Measurements from ENCODE around the gene WWC2. TPM values are rescaled to one million over a fixed set of nuclear protein-coding genes. Genes with fewer than 3 reads are reported as not detected.

WWC2 gene
- total RNA-seq, 1 donor from 2014 or later, result 39.6 TPM

DNA sequence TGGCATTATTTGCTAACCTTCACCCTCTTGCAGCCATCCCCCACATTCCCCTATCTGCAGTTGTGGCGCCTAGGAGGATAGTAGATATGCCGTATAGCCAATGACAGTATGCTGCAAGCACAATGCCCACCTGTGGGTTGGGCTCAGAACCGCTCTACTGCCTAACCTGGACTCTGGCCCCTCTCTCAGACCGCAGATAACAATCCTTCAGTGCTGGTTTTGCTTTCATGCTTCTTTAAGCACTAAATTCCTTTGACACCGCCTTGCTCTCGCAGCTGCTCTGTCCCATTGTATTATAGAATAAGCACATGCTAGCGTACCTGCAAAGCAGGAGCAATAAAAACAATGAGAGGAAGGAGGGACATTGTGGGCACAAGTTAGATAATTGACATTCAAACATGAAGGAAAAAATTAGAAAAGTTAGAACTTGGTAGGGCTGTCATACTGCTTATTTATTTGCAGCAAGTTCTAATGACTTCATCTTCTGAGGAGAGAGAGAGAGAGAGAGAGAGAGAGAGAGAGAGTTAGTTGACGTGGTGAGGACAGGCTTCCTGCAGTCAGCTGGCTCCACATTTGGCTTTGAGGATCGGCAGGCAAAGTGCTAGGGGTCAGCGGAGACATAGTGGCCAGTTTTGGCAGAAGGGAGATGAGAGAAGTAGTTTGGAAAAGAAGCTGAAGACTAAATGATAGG is 55.8 kb downstream of the WWC2 start:
- no peaks in the 10 kb centered on the region for H3K36me3 ChIP-seq
- no peak overlapping the region for H3K4me3 ChIP-seq
- peaks cover 2% of the 10 kb centered on the region for H3K27me3 Mint-ChIP-seq (ENCODE audit: insufficient read depth, low read depth)
- no peak overlapping the region for H3K4me3 Mint-ChIP-seq
- no peaks in the 10 kb centered on the region for H3K9me3 ChIP-seq (ENCODE audit: low read depth)
- H2AFZ ChIP-seq (replicated peaks), result no peak overlapping the region
- no peak for TF ChIP-seq EZH2 (IDR thresholded peaks at IDR 0.05)
- no peak for TF ChIP-seq EZH2phosphoT487 (IDR thresholded peaks at IDR 0.05)
- TF ChIP-seq, protein P1, sequence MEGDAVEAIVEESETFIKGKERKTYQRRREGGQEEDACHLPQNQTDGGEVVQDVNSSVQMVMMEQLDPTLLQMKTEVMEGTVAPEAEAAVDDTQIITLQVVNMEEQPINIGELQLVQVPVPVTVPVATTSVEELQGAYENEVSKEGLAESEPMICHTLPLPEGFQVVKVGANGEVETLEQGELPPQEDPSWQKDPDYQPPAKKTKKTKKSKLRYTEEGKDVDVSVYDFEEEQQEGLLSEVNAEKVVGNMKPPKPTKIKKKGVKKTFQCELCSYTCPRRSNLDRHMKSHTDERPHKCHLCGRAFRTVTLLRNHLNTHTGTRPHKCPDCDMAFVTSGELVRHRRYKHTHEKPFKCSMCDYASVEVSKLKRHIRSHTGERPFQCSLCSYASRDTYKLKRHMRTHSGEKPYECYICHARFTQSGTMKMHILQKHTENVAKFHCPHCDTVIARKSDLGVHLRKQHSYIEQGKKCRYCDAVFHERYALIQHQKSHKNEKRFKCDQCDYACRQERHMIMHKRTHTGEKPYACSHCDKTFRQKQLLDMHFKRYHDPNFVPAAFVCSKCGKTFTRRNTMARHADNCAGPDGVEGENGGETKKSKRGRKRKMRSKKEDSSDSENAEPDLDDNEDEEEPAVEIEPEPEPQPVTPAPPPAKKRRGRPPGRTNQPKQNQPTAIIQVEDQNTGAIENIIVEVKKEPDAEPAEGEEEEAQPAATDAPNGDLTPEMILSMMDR (IDR thresholded peaks at IDR 0.05), result no peak
- H3K27me3 ChIP-seq, result no peaks in the 10 kb centered on the region
- peak; percentile 59 for DNase-seq (ENCODE audit: low spot score)
- H3K36me3 Mint-ChIP-seq, result no peaks in the 10 kb centered on the region
- peaks cover 12% of the 10 kb centered on the region for H3F3A ChIP-seq (ENCODE audit: low read depth)
- H3K27ac Mint-ChIP-seq, result no peak overlapping the region
- peaks cover 3% of the 10 kb centered on the region for H3K9me3 Mint-ChIP-seq
- H3K9ac ChIP-seq, result no peak overlapping the region
- H3K79me2 ChIP-seq (ENCODE audit: low read depth), result peaks cover 93% of the 10 kb centered on the region
- peaks cover 14% of the 10 kb centered on the region for H3K4me1 Mint-ChIP-seq
- peak overlapping the region; percentile 42 for H3K4me2 ChIP-seq
- H3K27ac ChIP-seq, result peak overlapping the region; percentile 53
- peaks cover 11% of the 10 kb centered on the region for H3K4me1 ChIP-seq
- peaks cover 23% of the 10 kb centered on the region for H4K20me1 ChIP-seq (ENCODE audit: low read depth)

DNA sequence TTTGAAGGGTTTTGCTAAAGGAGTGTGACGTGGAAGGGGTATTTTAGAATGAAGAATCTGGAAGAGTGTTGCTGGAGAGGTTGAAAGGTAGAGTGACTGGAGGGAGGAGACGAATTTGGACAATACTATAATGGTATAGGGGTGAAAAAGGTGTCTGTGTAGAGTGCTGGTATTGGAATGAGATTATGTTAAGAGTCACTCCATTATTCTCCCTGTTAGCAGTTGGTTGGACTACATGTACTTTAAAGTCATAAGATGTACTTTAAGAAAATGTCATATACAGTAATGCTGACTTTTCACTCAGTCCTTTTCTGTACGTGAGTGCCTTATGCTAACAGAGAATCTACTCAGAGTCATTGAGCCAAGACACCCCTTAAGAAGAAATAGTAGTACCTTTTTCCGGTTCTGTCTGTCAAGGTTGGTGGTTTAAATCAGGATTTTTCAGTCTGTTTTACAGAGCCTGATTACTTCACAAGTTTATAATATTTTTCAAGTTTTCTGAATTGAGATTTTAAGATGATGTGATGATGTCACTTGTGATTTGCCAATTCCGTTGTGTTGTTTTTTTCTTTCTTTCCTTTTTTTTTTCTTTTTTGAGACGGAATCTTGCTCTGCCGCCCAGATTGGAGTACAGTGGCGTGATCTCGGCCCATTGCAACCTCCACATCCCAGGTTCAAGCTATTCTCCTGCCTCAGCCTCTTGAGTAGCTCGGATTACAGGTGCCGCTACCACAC is 56.6 kb downstream of the WWC2 start:
- Mint-ChIP-seq H3K4me3 (no peak overlapping the region), H3K4me1 (peaks cover 14% of the 10 kb centered on the region), H3K27ac (no peak overlapping the region), H3K36me3 (no peaks in the 10 kb centered on the region), H3K27me3 (ENCODE audit: insufficient read depth, low read depth) (peaks cover 2% of the 10 kb centered on the region), H3K9me3 (no peaks in the 10 kb centered on the region)
- DNase-seq (ENCODE audit: low spot score), result no peak
- Histone ChIP-seq H3K4me1 (peaks cover 11% of the 10 kb centered on the region), H3F3A (ENCODE audit: low read depth) (peaks cover 12% of the 10 kb centered on the region), H3K4me3 (no peak overlapping the region), H3K36me3 (no peaks in the 10 kb centered on the region), H3K4me2 (peak overlapping the region; percentile 42), H3K27ac (peak overlapping the region; percentile 53), H4K20me1 (ENCODE audit: low read depth) (peaks cover 21% of the 10 kb centered on the region), H3K27me3 (no peaks in the 10 kb centered on the region), H2AFZ (replicated peaks) (no peak overlapping the region), H3K9ac (no peak overlapping the region), H3K79me2 (ENCODE audit: low read depth) (peaks cover 93% of the 10 kb centered on the region), H3K9me3 (ENCODE audit: low read depth) (no peaks in the 10 kb centered on the region)
- no peak for TF ChIP-seq EZH2 (IDR thresholded peaks at IDR 0.05)
- TF ChIP-seq, protein P1 (IDR thresholded peaks at IDR 0.05), result no peak
- TF ChIP-seq EZH2phosphoT487 (IDR thresholded peaks at IDR 0.05), result no peak

DNA sequence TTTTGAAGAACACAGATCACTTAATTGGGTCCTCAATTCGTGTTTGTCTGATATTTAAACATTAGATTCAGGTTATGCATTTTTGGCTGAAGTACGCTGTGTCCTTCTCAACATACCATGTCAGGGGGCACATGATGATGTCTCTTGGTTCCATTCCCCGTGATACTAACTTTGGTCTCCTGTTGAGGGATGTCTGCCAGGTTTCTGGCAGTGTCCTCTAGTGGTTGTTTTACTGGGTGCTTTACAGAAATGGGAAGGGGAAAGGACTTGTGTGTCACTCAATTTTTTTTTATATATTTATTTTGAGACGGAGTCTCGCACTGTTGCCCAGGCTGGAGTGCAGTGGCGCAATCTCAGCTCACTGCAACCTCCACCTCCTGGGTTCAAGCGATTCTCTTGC is 58.2 kb downstream of the WWC2 start:
- Mint-ChIP-seq H3K9me3 (no peaks in the 10 kb centered on the region), H3K27me3 (ENCODE audit: insufficient read depth, low read depth) (peaks cover 2% of the 10 kb centered on the region), H3K4me1 (peaks cover 14% of the 10 kb centered on the region), H3K36me3 (no peaks in the 10 kb centered on the region), H3K27ac (no peak overlapping the region), H3K4me3 (no peak overlapping the region)
- peaks cover 97% of the 10 kb centered on the region for H3K79me2 ChIP-seq (ENCODE audit: low read depth)
- no peaks in the 10 kb centered on the region for H3K27me3 ChIP-seq
- no peaks in the 10 kb centered on the region for H3K9me3 ChIP-seq (ENCODE audit: low read depth)
- no peak overlapping the region for H3K4me2 ChIP-seq
- no peak overlapping the region for H3K27ac ChIP-seq
- H3K9ac ChIP-seq, result no peak overlapping the region
- H2AFZ ChIP-seq (replicated peaks), result no peak overlapping the region
- H3K4me3 ChIP-seq, result no peak overlapping the region
- TF ChIP-seq, protein P1 (IDR thresholded peaks at IDR 0.05), result no peak
- TF ChIP-seq EZH2phosphoT487 (IDR thresholded peaks at IDR 0.05) (no peak), EZH2 (IDR thresholded peaks at IDR 0.05) (no peak)
- peaks cover 17% of the 10 kb centered on the region for H3K4me1 ChIP-seq
- H3K36me3 ChIP-seq, result no peaks in the 10 kb centered on the region
- no peak for DNase-seq (ENCODE audit: low spot score)
- H3F3A ChIP-seq (ENCODE audit: low read depth), result peaks cover 12% of the 10 kb centered on the region
- peaks cover 21% of the 10 kb centered on the region for H4K20me1 ChIP-seq (ENCODE audit: low read depth)
